Measurements from ENCODE around the gene SLC6A15. TPM values are rescaled to one million over a fixed set of nuclear protein-coding genes. Genes with fewer than 3 reads are reported as not detected.
A peak's percentile ranks its signal among the peaks of the same experiment; 100 is the strongest.

The SLC6A15 gene
- polyA plus RNA-seq, 3 donors from 2014 or later, result not detected

GRCh38 chr12:84911271-84912197, 1.1 kb downstream of the SLC6A15 start:
- H3K27ac Mint-ChIP-seq, result no peak overlapping the region
- H3K4me1 Mint-ChIP-seq, result no peaks in the 10 kb centered on the region
- H3K27me3 Mint-ChIP-seq (ENCODE audit: low read depth in 3 of 3), result peaks cover 5 to 7% (median 5%) of the 10 kb centered on the region in 3 donors
- H3K4me3 Mint-ChIP-seq, result no peak overlapping the region
- H3K36me3 Mint-ChIP-seq, result peaks cover 0 to 4% (median 3%) of the 10 kb centered on the region in 3 donors
- peaks cover 0 to 26% (median 9%) of the 10 kb centered on the region in 6 donors for H3K9me3 Mint-ChIP-seq
- DNase-seq, result no peak

DNA sequence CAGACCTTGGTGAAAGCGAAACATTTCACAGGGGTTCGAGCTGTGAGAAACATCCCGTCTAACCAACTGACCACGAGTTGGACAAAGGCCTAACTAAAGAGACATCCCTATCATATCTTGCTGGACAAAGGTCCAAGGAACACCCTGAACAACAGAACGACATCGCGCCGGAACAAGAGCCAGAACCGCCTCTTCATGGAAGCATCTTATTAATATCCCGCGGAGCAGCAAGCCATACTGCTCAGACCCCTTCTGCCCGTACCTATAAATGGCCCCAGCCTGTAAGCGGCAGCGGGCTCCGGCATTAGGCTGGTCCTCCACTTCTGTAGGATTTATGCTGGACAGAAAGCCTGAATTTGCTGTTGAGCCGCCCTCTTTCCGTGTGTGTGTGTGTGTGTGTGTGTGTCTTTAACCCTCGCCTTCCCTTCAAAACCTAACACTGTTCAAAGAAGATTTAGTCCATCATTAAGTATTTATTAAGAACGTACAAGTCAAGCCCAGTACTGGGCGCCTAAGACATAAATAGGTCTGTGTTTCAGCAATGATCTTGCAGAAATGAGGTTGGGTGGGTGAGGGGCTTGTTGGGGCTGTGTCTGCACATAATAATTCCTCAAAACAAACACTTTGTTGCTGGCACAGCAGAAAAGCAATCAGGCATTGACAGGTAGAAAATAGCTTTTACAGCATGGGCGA, 1.9 kb downstream of the SLC6A15 start:
- Mint-ChIP-seq H3K27me3 (ENCODE audit: low read depth in 3 of 3) (peaks cover 5 to 7% (median 5%) of the 10 kb centered on the region in 3 donors), H3K4me3 (no peak overlapping the region), H3K9me3 (peaks cover 0 to 26% (median 9%) of the 10 kb centered on the region in 6 donors), H3K27ac (no peak overlapping the region), H3K36me3 (peaks cover 0 to 4% (median 3%) of the 10 kb centered on the region in 3 donors), H3K4me1 (no peaks in the 10 kb centered on the region)
- no peak for DNase-seq

DNA sequence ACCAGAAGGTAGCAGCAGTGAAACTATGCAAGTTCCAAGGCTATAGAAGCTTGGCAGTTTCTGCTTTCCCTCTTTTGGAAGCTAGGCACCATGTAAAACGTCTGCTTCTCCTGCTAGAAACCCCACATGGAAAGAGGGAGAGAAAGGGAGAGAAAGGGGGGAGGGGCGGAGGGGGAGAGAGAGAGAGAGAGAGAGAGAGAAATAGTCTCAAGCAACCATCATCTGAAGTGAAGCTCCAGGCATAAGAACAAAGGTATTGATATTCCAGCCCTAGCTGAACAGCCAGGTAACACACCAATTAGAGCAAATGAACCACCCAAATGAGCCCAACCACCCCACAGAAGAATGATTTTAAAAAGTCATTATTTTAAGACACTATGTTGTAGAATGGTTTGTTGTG, 8.5 kb downstream of the SLC6A15 start:
- Mint-ChIP-seq H3K36me3 (no peaks in the 10 kb centered on the region), H3K4me3 (no peak overlapping the region), H3K27me3 (ENCODE audit: low read depth in 3 of 3) (no peaks in the 10 kb centered on the region), H3K9me3 (peaks cover 0 to 10% (median 0%) of the 10 kb centered on the region in 6 donors), H3K4me1 (no peaks in the 10 kb centered on the region), H3K27ac (no peak overlapping the region)
- DNase-seq, result no peak

GRCh38 chr12:84891106-84891838, 21.3 kb downstream of the SLC6A15 start:
- Mint-ChIP-seq H3K27me3 (ENCODE audit: low read depth in 3 of 3) (no peaks in the 10 kb centered on the region), H3K4me3 (no peak overlapping the region), H3K36me3 (peaks cover 0 to 5% (median 0%) of the 10 kb centered on the region in 3 donors), H3K4me1 (no peaks in the 10 kb centered on the region), H3K27ac (no peak overlapping the region), H3K9me3 (peaks cover 0 to 11% (median 3%) of the 10 kb centered on the region in 6 donors)
- no peak for DNase-seq

DNA sequence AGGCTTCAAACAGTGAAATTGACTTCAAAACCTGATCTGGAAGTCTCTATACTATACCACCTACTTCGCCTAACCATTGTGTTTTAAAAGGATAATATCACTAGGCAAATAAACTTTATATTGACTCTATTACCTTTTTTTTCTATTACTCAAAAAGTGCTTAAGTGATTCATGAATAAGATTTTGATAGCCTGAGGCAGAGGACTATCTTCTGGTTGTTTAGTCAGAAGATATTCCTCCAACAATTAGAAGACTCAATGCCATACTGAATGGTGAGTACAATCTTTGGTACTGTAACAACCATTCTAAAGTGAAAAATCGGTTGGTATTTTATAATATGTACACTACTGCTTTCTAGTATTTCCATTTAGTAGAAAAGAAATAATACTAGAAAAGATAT, 22.8 kb downstream of the SLC6A15 start:
- Mint-ChIP-seq H3K27me3 (ENCODE audit: low read depth in 3 of 3) (no peaks in the 10 kb centered on the region), H3K27ac (no peak overlapping the region), H3K4me3 (no peak overlapping the region), H3K36me3 (no peaks in the 10 kb centered on the region), H3K4me1 (no peaks in the 10 kb centered on the region), H3K9me3 (peaks cover 0 to 8% (median 0%) of the 10 kb centered on the region in 6 donors)
- no peak for DNase-seq

- Mint-ChIP-seq H3K9me3 (peaks cover 0 to 8% (median 0%) of the 10 kb centered on the region in 6 donors), H3K4me1 (no peaks in the 10 kb centered on the region), H3K4me3 (no peak overlapping the region), H3K27me3 (ENCODE audit: low read depth in 3 of 3) (no peaks in the 10 kb centered on the region), H3K27ac (no peak overlapping the region), H3K36me3 (no peaks in the 10 kb centered on the region)
- no peak for DNase-seq
Observed at GRCh38 chr12:84888861-84889260, 23.7 kb downstream of the SLC6A15 start.

GRCh38 chr12:84877340-84877739, 35.3 kb downstream of the SLC6A15 start:
- Mint-ChIP-seq H3K9me3 (peaks cover 0 to 2% (median 0%) of the 10 kb centered on the region in 6 donors), H3K4me1 (no peaks in the 10 kb centered on the region), H3K27me3 (ENCODE audit: low read depth in 3 of 3) (no peaks in the 10 kb centered on the region), H3K27ac (no peak overlapping the region), H3K36me3 (no peaks in the 10 kb centered on the region), H3K4me3 (no peak overlapping the region)
- no peak for DNase-seq

- DNase-seq, result no peak
- H3K4me1 Mint-ChIP-seq, result no peaks in the 10 kb centered on the region
- H3K9me3 Mint-ChIP-seq, result peaks cover 0 to 2% (median 0%) of the 10 kb centered on the region in 6 donors
- no peaks in the 10 kb centered on the region for H3K27me3 Mint-ChIP-seq (ENCODE audit: low read depth in 3 of 3)
- H3K27ac Mint-ChIP-seq, result no peak overlapping the region
- H3K4me3 Mint-ChIP-seq, result no peak overlapping the region
- no peaks in the 10 kb centered on the region for H3K36me3 Mint-ChIP-seq
Observed at GRCh38 chr12:84875241-84875640, 37.4 kb downstream of the SLC6A15 start.

DNA sequence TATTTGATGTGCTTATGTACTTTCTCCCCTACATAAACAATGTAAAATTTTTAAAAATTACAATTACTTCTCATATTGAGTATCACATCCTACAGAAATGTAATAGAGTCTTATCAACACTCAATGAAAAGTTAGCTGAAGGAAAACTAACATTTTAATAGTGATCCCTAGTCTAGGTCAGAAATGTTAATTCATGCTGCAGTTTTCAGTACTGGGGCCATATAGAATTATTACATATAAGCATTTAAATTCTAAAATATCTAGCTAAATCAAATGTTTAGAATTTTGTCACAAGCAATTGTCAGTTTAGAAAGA, 37.8 kb downstream of the SLC6A15 start:
- H3K27ac Mint-ChIP-seq, result no peak overlapping the region
- H3K4me1 Mint-ChIP-seq, result no peaks in the 10 kb centered on the region
- no peaks in the 10 kb centered on the region for H3K27me3 Mint-ChIP-seq (ENCODE audit: low read depth in 3 of 3)
- peaks cover 0 to 2% (median 0%) of the 10 kb centered on the region in 6 donors for H3K9me3 Mint-ChIP-seq
- H3K36me3 Mint-ChIP-seq, result no peaks in the 10 kb centered on the region
- H3K4me3 Mint-ChIP-seq, result no peak overlapping the region
- DNase-seq, result no peak

- Mint-ChIP-seq H3K27me3 (ENCODE audit: low read depth in 3 of 3) (no peaks in the 10 kb centered on the region), H3K27ac (no peak overlapping the region), H3K36me3 (no peaks in the 10 kb centered on the region), H3K9me3 (peaks cover 0 to 2% (median 0%) of the 10 kb centered on the region in 6 donors), H3K4me1 (no peaks in the 10 kb centered on the region), H3K4me3 (no peak overlapping the region)
- peak; percentile 0 to 20 (median 1) for DNase-seq
Observed at GRCh38 chr12:84874125-84874824, 38.3 kb downstream of the SLC6A15 start.

GRCh38 chr12:84862186-84862585, 50.4 kb downstream of the SLC6A15 start:
- DNase-seq, result no peak
- Mint-ChIP-seq H3K27ac (no peak overlapping the region), H3K36me3 (no peaks in the 10 kb centered on the region), H3K4me1 (no peaks in the 10 kb centered on the region), H3K4me3 (no peak overlapping the region), H3K9me3 (peaks cover 0 to 5% (median 1%) of the 10 kb centered on the region in 6 donors), H3K27me3 (ENCODE audit: low read depth in 3 of 3) (peaks cover 0 to 2% (median 0%) of the 10 kb centered on the region in 3 donors)

- H3K36me3 Mint-ChIP-seq, result no peaks in the 10 kb centered on the region
- no peak for DNase-seq
- peaks cover 0 to 2% (median 2%) of the 10 kb centered on the region in 3 donors for H3K27me3 Mint-ChIP-seq (ENCODE audit: low read depth in 3 of 3)
- no peak overlapping the region for H3K27ac Mint-ChIP-seq
- peaks cover 0 to 5% (median 1%) of the 10 kb centered on the region in 6 donors for H3K9me3 Mint-ChIP-seq
- no peak overlapping the region for H3K4me3 Mint-ChIP-seq
- no peaks in the 10 kb centered on the region for H3K4me1 Mint-ChIP-seq
Observed at GRCh38 chr12:84860718-84861117, 51.9 kb downstream of the SLC6A15 start.

DNA sequence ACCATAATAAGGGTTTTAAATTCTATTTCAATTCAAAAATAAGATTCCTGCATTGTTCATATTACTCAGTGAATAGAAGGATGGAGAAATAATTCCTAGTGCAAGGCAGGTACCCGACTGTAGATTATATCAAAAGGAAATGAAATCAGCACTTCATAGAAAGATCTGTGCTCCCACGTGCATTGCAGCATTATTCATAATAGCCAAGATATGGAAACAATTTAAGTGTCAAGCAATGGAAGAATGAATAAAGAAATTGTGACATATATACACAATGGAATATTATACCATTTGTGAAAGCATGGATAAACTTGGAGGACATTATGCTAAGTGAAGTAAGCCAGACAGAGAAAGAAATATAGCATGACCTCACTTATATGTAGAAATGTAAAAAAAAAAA, 53.8 kb downstream of the SLC6A15 start:
- Mint-ChIP-seq H3K4me3 (no peak overlapping the region), H3K36me3 (no peaks in the 10 kb centered on the region), H3K9me3 (peaks cover 1 to 11% (median 3%) of the 10 kb centered on the region in 6 donors), H3K27ac (no peak overlapping the region), H3K4me1 (no peaks in the 10 kb centered on the region), H3K27me3 (ENCODE audit: low read depth in 3 of 3) (peaks cover 0 to 4% (median 2%) of the 10 kb centered on the region in 3 donors)
- DNase-seq, result no peak

All from immature natural killer cell (primary cell).